Choroid plexus epithelial cell (primary cell): ENCODE data around the gene OR10K1.

ENCODE experiments used
- DNase-seq: peaks from one replicate; pipeline ENCODE4 v3.0.0-alpha.2; 2010; ENCODE audit warnings: low read depth
- H3K4me3 ChIP-seq: 2 replicates; pipeline ENCODE4 v1.5.1; 2011; ENCODE audit warnings: low read depth, mild to moderate bottlenecking, control low read depth, low read length, moderate library complexity
- CTCF ChIP-seq: conservative IDR thresholded peaks from 2 replicates; pipeline ENCODE4 v1.5.1; 2011; ENCODE audit warnings: low read depth, mild to moderate bottlenecking, control low read depth, inconsistent platforms, low read length, moderate library complexity

The OR10K1 gene

DNA sequence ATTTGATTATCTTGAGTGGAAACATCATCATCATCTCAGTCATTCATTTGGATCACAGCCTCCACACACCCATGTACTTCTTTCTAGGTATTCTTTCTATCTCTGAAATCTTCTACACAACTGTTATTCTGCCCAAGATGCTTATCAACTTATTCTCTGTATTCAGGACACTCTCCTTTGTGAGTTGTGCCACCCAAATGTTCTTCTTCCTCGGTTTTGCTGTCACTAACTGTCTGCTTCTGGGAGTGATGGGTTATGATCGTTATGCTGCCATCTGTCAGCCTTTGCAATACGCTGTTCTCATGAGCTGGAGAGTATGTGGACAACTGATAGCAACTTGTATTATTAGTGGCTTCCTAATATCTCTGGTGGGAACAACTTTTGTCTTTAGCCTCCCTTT lies 29.7 kb downstream of the OR10K1 start:
- H3K4me3 ChIP-seq = no peak overlapping the region
- no peak for DNase-seq
- no peak for TF ChIP-seq CTCF

DNA sequence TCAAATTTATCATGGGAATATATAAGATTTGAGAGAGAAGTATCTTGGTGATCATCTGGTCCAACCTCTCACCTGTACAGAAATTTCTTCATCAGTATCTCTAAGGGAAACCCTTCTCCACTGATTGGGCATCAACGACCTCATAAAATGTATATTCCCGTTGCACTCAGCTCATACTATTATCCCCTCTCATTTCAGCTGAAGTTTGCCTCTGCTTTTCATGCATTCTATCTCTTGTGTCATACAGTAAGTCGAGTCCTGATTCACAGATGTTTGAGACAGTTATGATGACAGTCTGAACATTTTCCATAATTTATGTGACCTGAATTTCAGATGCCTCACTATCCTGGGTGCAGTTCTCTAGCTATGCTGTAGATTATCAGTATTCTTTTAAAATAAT lies 31.4 kb downstream of the OR10K1 start:
- no peak for DNase-seq
- TF ChIP-seq CTCF = no peak
- no peak overlapping the region for H3K4me3 ChIP-seq

- no peak for TF ChIP-seq CTCF
- DNase-seq = no peak
Measured at GRCh38 chr1:158494796-158495195, 33.2 kb downstream of the OR10K1 start.

DNA sequence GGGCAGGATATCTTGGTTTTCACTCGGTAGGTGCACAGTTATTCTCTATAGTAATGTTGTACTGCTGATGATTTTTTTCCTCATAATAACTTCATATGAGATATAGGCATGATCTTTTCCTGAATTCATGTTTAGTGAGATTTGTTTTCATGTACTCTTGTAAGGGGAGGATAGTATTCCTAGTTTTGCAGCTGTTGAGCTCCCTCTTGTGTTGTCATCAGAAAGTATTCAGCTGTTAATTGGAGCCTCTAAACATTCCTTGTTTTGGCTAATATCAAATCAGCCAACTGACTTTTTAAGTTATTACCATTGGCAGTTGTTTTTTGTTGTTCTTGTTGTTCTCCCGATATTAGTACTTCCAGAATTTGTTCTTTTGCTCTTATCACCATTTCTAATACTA lies 34.7 kb downstream of the OR10K1 start:
- no peak overlapping the region for H3K4me3 ChIP-seq
- DNase-seq = peak; percentile 4
- TF ChIP-seq CTCF = no peak

More at GRCh38 chr1:158494796-158495195, 33.2 kb downstream of the OR10K1 start:
- H3K4me3 ChIP-seq = no peak overlapping the region

DNA sequence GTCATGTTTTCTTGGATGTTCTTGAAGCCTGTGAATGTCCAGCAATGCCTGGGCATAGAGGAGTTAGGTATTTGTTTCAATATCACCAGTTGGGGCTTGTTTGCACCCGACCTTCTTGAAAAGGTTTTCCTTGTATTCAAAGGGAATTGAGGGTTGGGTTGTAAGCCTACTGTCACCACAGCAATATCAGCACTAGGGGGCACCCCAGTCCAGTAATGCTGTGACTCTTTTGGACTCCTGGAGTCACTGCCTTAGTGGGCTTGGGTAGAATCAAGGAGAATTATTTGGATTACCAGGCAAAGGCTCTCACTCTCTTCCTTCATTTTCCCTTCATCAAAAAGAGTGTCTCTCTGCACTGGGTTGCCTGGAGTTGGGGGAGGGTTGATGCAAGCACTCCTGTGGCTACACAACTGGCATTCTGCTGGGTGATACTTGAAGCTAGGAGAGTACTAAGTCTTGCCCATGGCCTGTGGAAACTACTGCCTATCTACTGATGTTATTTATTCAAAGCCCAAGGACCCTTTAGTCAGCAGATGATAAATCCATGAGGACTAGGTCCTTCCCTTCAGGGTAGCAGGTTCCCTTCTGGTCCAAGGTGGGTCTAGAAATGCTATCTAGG lies 44.8 kb downstream of the OR10K1 start:
- H3K4me3 ChIP-seq = no peak overlapping the region
- DNase-seq = peak; percentile 13
- peak; percentile 38 for TF ChIP-seq CTCF

DNA sequence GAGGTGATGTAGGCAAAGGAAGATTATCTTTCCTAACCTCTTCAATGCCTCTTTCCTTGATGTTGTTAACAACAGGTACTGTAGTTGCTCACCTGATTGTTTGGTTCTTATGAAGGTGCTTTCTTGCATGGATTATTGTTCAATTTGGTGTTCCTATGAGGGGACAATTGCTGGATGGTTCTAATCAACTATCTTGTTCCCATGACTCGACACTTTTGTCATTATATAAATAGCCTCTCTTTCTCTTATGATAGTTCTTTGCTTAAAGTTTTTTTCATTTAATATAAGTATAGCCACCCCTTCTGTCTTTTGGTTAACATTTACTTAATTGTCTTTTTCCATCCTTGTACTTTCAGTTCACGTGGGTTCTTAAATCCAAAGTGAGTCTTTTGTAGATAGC lies 45.9 kb downstream of the OR10K1 start:
- TF ChIP-seq CTCF = no peak
- DNase-seq = no peak
- H3K4me3 ChIP-seq = no peak overlapping the region

DNA sequence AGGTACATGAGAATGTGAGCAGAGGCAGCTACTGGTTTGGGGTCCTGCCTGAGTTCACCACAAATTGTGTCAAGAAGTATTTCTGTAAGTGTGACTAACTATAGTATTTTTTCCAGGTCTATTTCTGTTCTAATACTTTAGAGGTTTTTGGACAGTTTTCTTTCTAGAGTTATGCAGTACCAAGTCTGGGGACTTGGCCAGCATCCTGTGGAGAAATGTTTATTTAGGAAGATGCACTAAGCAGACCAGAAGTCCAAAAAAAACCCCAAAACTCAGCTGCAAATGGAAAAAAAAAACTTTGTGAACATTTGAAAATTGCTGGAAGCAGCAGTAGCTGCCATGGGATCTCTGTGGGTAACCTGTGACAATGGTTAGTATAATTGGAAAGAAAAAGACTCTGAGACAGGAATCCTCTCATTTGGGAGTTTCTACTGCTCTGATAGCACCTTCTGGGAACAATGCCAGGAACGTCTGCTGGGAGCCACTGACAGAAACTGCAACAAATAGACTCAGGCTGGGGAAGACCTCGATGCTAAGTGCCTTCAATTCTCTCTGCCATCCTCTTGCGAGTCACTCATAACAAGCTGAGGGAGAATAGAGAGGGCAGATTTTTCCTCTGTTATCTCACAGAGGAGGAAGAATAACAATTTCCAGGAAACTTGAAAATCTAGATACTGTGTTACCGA lies 48.0 kb downstream of the OR10K1 start:
- DNase-seq = peak; percentile 5
- H3K4me3 ChIP-seq = no peak overlapping the region
- no peak for TF ChIP-seq CTCF
